ENCODE results near the gene RBL1.
"Not testable (repeated sequence)": the region's sequence is repeated elsewhere in the genome, so short reads cannot be mapped to it uniquely, and the experiment has no call there.

The RBL1 gene

DNA sequence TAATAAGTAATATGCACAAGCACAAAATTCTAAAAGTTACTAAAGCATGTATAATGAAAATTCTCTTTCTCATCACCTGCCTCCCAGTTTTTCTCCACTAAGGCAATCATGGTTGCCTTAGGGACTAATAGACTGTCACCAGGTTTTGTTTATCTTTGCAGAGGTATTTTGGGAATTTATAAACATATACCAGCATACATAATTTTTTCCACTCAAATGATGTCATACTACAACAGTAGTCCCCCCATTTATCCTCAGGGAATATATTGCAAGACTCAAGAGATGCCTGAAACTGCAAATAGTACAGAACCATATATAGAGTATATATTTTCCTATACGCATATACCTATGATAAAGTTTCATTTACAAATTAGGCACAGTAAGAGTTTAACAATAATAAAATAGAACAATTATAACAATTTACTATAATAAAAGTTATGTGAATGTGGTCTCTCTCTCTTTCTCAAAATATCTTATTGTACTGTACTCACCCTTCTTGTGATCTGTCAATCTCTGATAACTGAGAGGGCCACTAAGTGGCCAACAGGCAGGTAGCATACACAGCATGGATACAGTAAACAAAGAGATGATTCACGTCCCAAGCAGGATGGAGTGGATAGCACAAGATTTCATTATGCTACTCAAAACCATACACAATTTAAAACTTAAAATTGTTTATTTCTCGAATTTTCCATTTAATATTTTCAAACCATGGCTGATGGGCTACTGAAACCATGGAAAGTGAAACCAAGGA lies 19.7 kb downstream of the RBL1 start:
- H3K9me3 ChIP-seq (ENCODE audit: control insufficient read depth, low read length), result peaks cover 3% of the 10 kb centered on the region
- H3K36me3 ChIP-seq (ENCODE audit: control insufficient read depth, insufficient read depth, low read length), result peaks cover 25% of the 10 kb centered on the region
- no peak overlapping the region for H3K4me3 ChIP-seq (ENCODE audit: extremely low read depth, insufficient read depth, low read length, poor library complexity, severe bottlenecking)
- peaks cover 2% of the 10 kb centered on the region for H3K4me1 ChIP-seq (ENCODE audit: control insufficient read depth, insufficient read depth, low read length, poor library complexity, severe bottlenecking)
- 75% methylated on average over 1 of the region's 3 CpGs; no CpG with 5 or more reads in 1 of the 2 experiments for WGBS, 2 experiments (ENCODE audit: insufficient coverage in 2 of 2)
- no peak overlapping the region for H3K27ac ChIP-seq (ENCODE audit: low read depth, low read length, severe bottlenecking)

DNA sequence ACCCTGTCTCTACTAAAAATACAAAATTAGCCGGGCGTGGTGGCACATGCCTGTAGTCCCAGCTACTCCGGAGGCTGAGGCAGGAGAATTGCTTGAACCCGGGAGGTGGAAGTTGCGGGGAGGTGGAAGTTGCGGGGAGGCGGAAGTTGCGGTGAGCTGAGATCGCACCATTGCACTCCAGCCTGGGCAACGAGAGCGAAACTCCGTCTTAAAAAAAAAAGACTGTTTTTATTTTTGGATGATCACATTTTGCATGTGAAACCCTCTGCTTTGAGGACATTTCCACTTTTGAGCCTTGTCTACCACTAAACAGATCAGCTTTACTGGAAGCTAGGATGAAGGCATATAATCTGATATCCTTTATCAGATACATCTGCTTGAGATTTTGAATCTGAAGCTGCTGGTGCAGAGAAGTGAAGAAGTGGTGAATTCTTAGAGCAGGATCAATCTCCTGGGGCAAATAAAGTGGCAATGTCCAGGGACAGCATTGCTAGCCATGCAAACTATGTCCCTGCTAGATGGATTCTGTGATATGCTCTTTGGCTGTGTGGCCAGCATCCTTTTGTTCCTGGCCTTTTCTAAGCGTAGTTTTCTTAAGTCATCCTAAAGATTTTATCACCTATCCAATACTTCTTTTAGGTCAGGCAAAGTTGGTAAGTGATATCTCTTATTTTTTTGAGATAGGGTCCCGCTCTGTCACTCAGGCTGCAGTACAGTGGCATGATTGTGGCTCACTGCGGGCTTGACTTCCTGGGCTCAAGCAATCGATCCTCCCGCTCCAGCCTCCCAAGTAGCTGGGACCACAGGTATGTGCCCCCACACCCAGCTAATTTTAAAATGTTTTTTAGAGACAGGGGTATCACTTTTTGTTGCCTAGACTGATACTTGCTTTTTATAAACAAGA lies 23.3 kb downstream of the RBL1 start:
- Histone ChIP-seq H3K4me3 (ENCODE audit: extremely low read depth, insufficient read depth, low read length, poor library complexity, severe bottlenecking) (no peak overlapping the region), H3K27ac (ENCODE audit: low read depth, low read length, severe bottlenecking) (no peak overlapping the region), H3K9me3 (ENCODE audit: control insufficient read depth, low read length) (peaks cover 3% of the 10 kb centered on the region), H3K4me1 (ENCODE audit: control insufficient read depth, insufficient read depth, low read length, poor library complexity, severe bottlenecking) (peaks cover 5% of the 10 kb centered on the region), H3K36me3 (ENCODE audit: control insufficient read depth, insufficient read depth, low read length) (peaks cover 11% of the 10 kb centered on the region)
- 90 to 95% methylated on average over 7 to 16 of the region's 17 CpGs for WGBS, 2 experiments (ENCODE audit: insufficient coverage in 2 of 2)

GRCh38 chr20:37071481-37071911 lies 24.3 kb downstream of the RBL1 start:
- H3K4me3 ChIP-seq (ENCODE audit: extremely low read depth, insufficient read depth, low read length, poor library complexity, severe bottlenecking), result no peak overlapping the region
- H3K4me1 ChIP-seq (ENCODE audit: control insufficient read depth, insufficient read depth, low read length, poor library complexity, severe bottlenecking), result peaks cover 5% of the 10 kb centered on the region
- H3K36me3 ChIP-seq (ENCODE audit: control insufficient read depth, insufficient read depth, low read length), result peaks cover 11% of the 10 kb centered on the region
- H3K27ac ChIP-seq (ENCODE audit: low read depth, low read length, severe bottlenecking), result no peak overlapping the region
- peaks cover 3% of the 10 kb centered on the region for H3K9me3 ChIP-seq (ENCODE audit: control insufficient read depth, low read length)
- whole genome bisulfite sequencing, 2 experiments (ENCODE audit: insufficient coverage in 2 of 2), result 83 to 86% methylated on average over 3 to 4 of the region's 4 CpGs

DNA sequence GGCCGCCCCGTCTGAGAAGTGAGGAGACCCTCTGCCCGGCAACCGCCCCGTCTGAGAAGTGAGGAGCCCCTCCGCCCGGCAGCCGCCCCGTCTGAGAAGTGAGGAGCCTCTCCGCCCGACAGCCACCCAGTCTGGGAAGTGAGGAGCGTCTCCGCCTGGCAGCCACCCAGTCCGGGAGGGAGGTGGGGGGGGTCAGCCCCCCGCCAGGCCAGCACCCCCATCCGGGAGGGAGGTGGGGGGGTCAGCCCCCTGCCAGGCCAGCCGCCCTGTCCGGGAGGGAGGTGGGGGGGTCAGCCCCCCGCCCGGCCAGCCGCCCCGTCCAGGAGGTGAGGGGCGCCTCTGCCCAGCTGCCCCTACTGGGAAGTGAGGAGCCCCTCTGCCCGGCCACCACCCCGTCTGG lies 26.2 kb downstream of the RBL1 start:
- not testable (repeated sequence) for H3K4me3 ChIP-seq (ENCODE audit: extremely low read depth, insufficient read depth, low read length, poor library complexity, severe bottlenecking); H3K4me1 ChIP-seq (ENCODE audit: control insufficient read depth, insufficient read depth, low read length, poor library complexity, severe bottlenecking); H3K27ac ChIP-seq (ENCODE audit: low read depth, low read length, severe bottlenecking); H3K9me3 ChIP-seq (ENCODE audit: control insufficient read depth, low read length)
- 97% methylated on average over 5 of the region's 25 CpGs; no CpG with 5 or more reads in 1 of the 2 experiments for WGBS, 2 experiments (ENCODE audit: insufficient coverage in 2 of 2)
- H3K36me3 ChIP-seq (ENCODE audit: control insufficient read depth, insufficient read depth, low read length), result peaks cover 24% of the 10 kb centered on the region

- H3K36me3 ChIP-seq (ENCODE audit: control insufficient read depth, insufficient read depth, low read length), result peaks cover 25% of the 10 kb centered on the region
- no peak overlapping the region for H3K27ac ChIP-seq (ENCODE audit: low read depth, low read length, severe bottlenecking)
- WGBS, 2 experiments (ENCODE audit: insufficient coverage in 2 of 2), result 89% methylated on average over 1 of the region's 2 CpGs; no CpG with 5 or more reads in 1 of the 2 experiments
- H3K4me1 ChIP-seq (ENCODE audit: control insufficient read depth, insufficient read depth, low read length, poor library complexity, severe bottlenecking), result peaks cover 3% of the 10 kb centered on the region
- no peak overlapping the region for H3K4me3 ChIP-seq (ENCODE audit: extremely low read depth, insufficient read depth, low read length, poor library complexity, severe bottlenecking)
- H3K9me3 ChIP-seq (ENCODE audit: control insufficient read depth, low read length), result no peaks in the 10 kb centered on the region
These were observed 29.6 kb downstream of the RBL1 start for GRCh38 chr20:37066168-37066567.

- 93 to 100% methylated on average over 2 to 3 of the region's 3 CpGs for WGBS, 2 experiments (ENCODE audit: insufficient coverage in 2 of 2)
- Histone ChIP-seq H3K36me3 (ENCODE audit: control insufficient read depth, insufficient read depth, low read length) (peaks cover 68% of the 10 kb centered on the region), H3K4me3 (ENCODE audit: extremely low read depth, insufficient read depth, low read length, poor library complexity, severe bottlenecking) (no peak overlapping the region), H3K9me3 (ENCODE audit: control insufficient read depth, low read length) (no peaks in the 10 kb centered on the region), H3K27ac (ENCODE audit: low read depth, low read length, severe bottlenecking) (no peak overlapping the region), H3K4me1 (ENCODE audit: control insufficient read depth, insufficient read depth, low read length, poor library complexity, severe bottlenecking) (no peaks in the 10 kb centered on the region)
These were observed 40.5 kb downstream of the RBL1 start for GRCh38 chr20:37055276-37055675.

GRCh38 chr20:37053230-37053950 lies 42.4 kb downstream of the RBL1 start:
- Histone ChIP-seq H3K9me3 (ENCODE audit: control insufficient read depth, low read length) (no peaks in the 10 kb centered on the region), H3K36me3 (ENCODE audit: control insufficient read depth, insufficient read depth, low read length) (peaks cover 59% of the 10 kb centered on the region), H3K4me3 (ENCODE audit: extremely low read depth, insufficient read depth, low read length, poor library complexity, severe bottlenecking) (no peak overlapping the region), H3K4me1 (ENCODE audit: control insufficient read depth, insufficient read depth, low read length, poor library complexity, severe bottlenecking) (no peaks in the 10 kb centered on the region), H3K27ac (ENCODE audit: low read depth, low read length, severe bottlenecking) (no peak overlapping the region)
- 60% methylated on average over 1 of the region's 4 CpGs; no CpG with 5 or more reads in 1 of the 2 experiments for WGBS, 2 experiments (ENCODE audit: insufficient coverage in 2 of 2)

DNA sequence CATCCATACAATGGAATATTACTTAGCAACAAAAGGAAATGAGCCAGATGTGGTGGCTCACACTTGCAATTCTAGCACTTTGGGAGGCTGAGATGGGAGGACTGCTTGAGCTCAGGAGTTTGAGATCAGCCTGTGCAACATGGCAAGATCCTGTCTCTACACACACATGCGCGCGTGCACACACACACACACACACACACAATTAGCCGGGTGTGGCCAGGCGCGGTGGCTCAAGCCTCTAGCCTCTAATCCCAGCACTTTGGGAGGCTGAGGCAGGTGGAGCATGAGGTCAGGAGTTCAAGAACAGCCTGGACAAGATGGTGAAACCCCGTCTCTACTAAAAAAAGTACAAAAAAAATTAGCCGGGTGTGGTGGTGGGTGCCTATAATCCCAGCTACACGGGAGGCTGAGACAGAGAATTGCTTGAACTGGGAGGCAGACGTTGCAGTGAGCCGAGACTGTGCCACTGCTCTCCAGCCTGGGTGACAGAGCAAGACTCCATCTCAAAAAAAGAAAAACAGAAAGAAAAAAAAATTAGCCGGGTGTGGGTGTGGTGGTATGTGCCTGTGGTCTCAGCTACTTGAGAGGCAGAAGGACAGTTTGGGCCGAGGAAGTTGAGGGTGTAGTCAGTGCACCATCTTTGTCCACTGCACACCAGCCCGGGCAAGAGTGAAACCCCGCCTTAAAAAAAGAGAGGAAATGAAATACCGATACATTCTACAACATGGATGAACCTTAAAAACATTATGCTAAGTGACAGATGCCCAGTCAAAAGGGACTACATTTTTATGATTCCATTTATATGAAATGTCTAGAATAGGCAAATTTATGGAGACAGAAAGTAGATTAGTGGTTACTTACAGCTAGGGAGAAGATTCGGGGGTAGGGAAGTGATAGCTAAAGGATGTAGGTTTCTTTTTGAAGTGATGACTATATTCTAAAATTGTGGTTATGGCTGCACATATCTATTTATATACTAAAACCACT lies 52.5 kb downstream of the RBL1 start:
- WGBS, 2 experiments (ENCODE audit: insufficient coverage in 2 of 2), result 92 to 93% methylated on average over 6 to 10 of the region's 17 CpGs
- H3K4me1 ChIP-seq (ENCODE audit: control insufficient read depth, insufficient read depth, low read length, poor library complexity, severe bottlenecking), result no peaks in the 10 kb centered on the region
- H3K9me3 ChIP-seq (ENCODE audit: control insufficient read depth, low read length), result no peaks in the 10 kb centered on the region
- peaks cover 67% of the 10 kb centered on the region for H3K36me3 ChIP-seq (ENCODE audit: control insufficient read depth, insufficient read depth, low read length)
- no peak overlapping the region for H3K27ac ChIP-seq (ENCODE audit: low read depth, low read length, severe bottlenecking)
- H3K4me3 ChIP-seq (ENCODE audit: extremely low read depth, insufficient read depth, low read length, poor library complexity, severe bottlenecking), result no peak overlapping the region

DNA sequence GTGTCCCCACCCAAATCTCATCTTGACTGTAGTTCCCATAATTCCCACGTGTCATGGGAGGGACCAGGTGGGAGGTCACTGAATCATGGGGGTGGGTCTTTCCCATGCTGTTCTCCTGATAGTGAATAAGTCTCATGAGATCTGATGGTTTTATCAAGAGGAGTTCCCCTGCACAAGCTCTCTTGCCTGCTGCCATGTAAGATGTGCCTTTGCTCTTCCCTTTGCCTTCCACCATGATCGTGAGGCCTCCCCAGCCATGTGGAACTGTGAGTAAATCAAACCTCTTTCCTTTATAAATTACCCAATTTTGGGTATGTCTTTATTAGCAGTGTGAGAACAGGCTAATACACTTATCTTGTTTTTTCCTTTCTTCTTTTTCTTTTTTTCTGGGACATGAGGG lies 56.4 kb downstream of the RBL1 start:
- peaks cover 53% of the 10 kb centered on the region for H3K36me3 ChIP-seq (ENCODE audit: control insufficient read depth, insufficient read depth, low read length)
- WGBS, 2 experiments (ENCODE audit: insufficient coverage in 2 of 2), result 100% methylated on average over 1 of the region's 2 CpGs; no CpG with 5 or more reads in 1 of the 2 experiments
- not testable (repeated sequence) for H3K27ac ChIP-seq (ENCODE audit: low read depth, low read length, severe bottlenecking); H3K9me3 ChIP-seq (ENCODE audit: control insufficient read depth, low read length); H3K4me1 ChIP-seq (ENCODE audit: control insufficient read depth, insufficient read depth, low read length, poor library complexity, severe bottlenecking); H3K4me3 ChIP-seq (ENCODE audit: extremely low read depth, insufficient read depth, low read length, poor library complexity, severe bottlenecking)

Measured in mesodermal cell (in vitro differentiated cells).